SK-N-SH treated with all-trans-retinoic acid at 6 μM for 48 hours (cell line): ENCODE results near the gene ST6GALNAC5.

Experiments used
- CSRNP3 ChIP-seq: fragments of 250-450 bp; sonication (Bioruptor Pico); IDR thresholded peaks from 2 replicates; pipeline ENCODE4 v1.5.1; 2021; ENCODE audit warnings: mild to moderate bottlenecking, moderate library complexity
- PATZ1 ChIP-seq: fragments of 250-450 bp; sonication (Bioruptor Pico); IDR thresholded peaks from 2 replicates; pipeline ENCODE4 v1.8.0; 2020; ENCODE audit warnings: mild to moderate bottlenecking, moderate library complexity, borderline replicate concordance
- TCF4 ChIP-seq: fragments of 250-450 bp; sonication (Bioruptor Pico); IDR thresholded peaks from 2 replicates; pipeline ENCODE4 v1.8.0; 2021; ENCODE audit warnings: mild to moderate bottlenecking, moderate library complexity, borderline replicate concordance
- ZFP3 ChIP-seq: fragments of 250-450 bp; sonication (Bioruptor Pico); IDR thresholded peaks from 2 replicates; pipeline ENCODE4 v1.5.0; 2020; ENCODE audit warnings: mild to moderate bottlenecking, moderate library complexity
- ZNF565 ChIP-seq: fragments of 450-650 bp; formaldehyde crosslinking; conservative IDR thresholded peaks from 2 replicates; pipeline ENCODE4 v1.5.0; 2020; ENCODE audit warnings: low read depth, mild to moderate bottlenecking, moderate library complexity
- ZNF8 ChIP-seq: fragments of 450-650 bp; formaldehyde crosslinking; IDR thresholded peaks from 2 replicates; pipeline ENCODE4 v1.5.0; 2020; ENCODE audit warnings: mild to moderate bottlenecking, moderate library complexity

- TF ChIP-seq ZNF8 (CRISPR knock-in tag) (no peak), TCF4 (no peak), ZFP3 (CRISPR knock-in tag) (no peak), PATZ1 (CRISPR knock-in tag) (no peak), CSRNP3 (CRISPR knock-in tag) (no peak), ZNF565 (CRISPR knock-in tag) (no peak)
These were observed 209.5 kb downstream of the ST6GALNAC5 start for GRCh38 chr1:77076759-77077158.
